ENCODE results near the gene GPS1. TPM values are rescaled to one million over a fixed set of nuclear protein-coding genes. Genes with fewer than 3 reads are reported as not detected.

GPS1 gene
- total and polyA plus RNA-seq, 2 donors from 2014 or later, result 99.3 to 149 TPM

DNA sequence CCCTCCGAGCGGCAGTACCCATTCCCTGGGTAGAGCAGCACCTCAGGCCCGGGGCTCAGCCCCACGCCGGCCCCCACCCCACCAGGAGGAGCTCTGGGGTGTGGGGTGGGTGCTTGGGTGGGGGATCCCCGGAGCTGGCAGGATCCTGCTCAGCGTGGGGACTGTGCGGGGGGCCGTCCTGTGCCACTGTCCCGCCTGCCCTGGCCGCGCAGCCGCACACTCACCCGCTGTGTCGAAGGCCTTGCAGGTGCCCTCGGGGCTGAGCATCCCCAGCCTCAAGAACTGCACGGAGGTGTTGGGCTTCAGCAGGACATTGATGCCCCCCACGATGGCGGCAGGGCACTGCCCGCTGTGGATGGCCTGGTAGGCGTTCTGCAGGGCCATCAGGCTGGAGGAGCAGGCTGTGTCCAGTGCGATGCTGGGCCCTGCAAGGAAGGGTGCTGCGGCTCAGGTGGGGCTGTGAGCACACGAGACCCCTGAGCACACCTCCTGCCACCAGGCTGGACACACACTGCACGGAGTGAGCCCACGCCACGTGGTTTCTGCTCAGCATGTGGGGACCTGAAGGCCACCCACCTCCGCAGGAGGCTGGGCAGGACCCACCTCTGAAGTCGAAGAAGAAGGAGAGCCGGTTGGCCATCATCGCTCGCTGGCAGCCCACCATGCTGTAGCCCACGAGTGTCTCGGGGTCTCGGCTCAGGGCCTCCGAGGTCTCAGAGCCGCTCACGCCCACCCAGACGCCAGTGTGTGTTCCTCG, 41.5 kb downstream of the GPS1 start:
- Histone ChIP-seq H3K4me1 (ENCODE audit: control insufficient read depth in 2 of 3, insufficient read depth in 2 of 3, low read depth in 1 of 3, low read length in 3 of 3) (peaks cover 0 to 8% (median 5%) of the 10 kb centered on the region in 3 donors), H3K36me3 (ENCODE audit: control insufficient read depth in 2 of 3, insufficient read depth in 3 of 3, low read length in 3 of 3) (peaks cover 0 to 14% (median 2%) of the 10 kb centered on the region in 3 donors), H3K27ac (ENCODE audit: low read depth in 2 of 2, low read length in 2 of 2) (no peak overlapping the region), H3K27me3 (ENCODE audit: control insufficient read depth, insufficient read depth, low read length) (no peaks in the 10 kb centered on the region), H3K9me3 (ENCODE audit: control insufficient read depth in 2 of 3, insufficient read depth in 1 of 3, low read length in 3 of 3) (no peaks in the 10 kb centered on the region), H3K4me3 (ENCODE audit: low read length in 3 of 3) (no peak overlapping the region), H3K9ac (ENCODE audit: low read length in 3 of 3) (no peak overlapping the region)
- intact Hi-C loops (cut with DNase I), result no loop called here
- DNase-seq (peak in 1 of 5 donors; percentile 71), FAIRE-seq (no peak)
- TF ChIP-seq, protein P1, sequence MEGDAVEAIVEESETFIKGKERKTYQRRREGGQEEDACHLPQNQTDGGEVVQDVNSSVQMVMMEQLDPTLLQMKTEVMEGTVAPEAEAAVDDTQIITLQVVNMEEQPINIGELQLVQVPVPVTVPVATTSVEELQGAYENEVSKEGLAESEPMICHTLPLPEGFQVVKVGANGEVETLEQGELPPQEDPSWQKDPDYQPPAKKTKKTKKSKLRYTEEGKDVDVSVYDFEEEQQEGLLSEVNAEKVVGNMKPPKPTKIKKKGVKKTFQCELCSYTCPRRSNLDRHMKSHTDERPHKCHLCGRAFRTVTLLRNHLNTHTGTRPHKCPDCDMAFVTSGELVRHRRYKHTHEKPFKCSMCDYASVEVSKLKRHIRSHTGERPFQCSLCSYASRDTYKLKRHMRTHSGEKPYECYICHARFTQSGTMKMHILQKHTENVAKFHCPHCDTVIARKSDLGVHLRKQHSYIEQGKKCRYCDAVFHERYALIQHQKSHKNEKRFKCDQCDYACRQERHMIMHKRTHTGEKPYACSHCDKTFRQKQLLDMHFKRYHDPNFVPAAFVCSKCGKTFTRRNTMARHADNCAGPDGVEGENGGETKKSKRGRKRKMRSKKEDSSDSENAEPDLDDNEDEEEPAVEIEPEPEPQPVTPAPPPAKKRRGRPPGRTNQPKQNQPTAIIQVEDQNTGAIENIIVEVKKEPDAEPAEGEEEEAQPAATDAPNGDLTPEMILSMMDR (IDR thresholded peaks at IDR 0.05; ENCODE audit: borderline replicate concordance, extremely low read depth, insufficient read depth), result no peak

DNA sequence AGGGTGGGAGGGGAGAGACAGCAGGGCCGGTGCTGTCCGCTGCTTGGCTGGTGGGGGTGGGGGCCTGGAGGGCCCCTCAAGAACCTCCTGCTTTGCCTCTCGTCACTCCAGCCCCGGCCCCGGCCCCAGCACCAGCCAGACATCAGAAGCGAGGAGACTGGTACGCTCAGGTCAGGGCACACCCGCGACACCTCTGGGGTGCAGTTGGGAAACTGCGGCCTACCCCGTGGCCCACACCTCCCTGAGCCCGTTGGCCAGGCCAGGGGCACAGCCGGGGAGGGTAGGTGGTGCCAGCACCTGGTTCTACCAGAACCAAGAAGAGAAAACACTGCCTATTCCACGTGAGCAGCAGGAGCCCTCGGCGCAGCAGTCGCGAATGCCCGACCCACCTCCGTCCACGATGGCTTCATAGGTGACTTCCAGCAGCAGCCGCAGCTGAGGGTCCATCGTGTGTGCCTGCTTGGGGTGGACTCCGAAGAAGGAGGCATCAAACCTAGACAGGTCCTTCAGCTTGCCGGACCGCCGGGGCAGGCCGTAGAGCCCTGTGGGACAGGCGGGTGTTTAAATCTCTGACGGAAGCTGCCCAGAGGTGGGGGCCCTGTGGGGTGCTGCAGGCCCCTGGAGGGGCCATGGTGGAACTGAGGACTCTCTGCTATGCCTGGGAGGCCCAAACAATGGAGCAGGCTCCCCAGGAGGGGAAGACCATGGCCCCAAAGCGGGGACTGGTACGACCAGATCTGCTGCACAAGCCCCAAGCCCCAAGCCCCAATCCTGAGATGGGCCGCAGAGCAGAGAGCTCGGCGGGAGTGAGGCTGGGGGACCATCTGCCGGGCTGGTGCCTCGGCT, 43.5 kb downstream of the GPS1 start:
- no peak for FAIRE-seq
- Histone ChIP-seq H3K27ac (ENCODE audit: low read depth in 2 of 2, low read length in 2 of 2) (no peak overlapping the region), H3K4me1 (ENCODE audit: control insufficient read depth in 2 of 3, insufficient read depth in 2 of 3, low read depth in 1 of 3, low read length in 3 of 3) (peaks cover 0 to 17% (median 12%) of the 10 kb centered on the region in 3 donors), H3K9ac (ENCODE audit: low read length in 3 of 3) (no peak overlapping the region), H3K4me3 (ENCODE audit: low read length in 3 of 3) (no peak overlapping the region), H3K27me3 (ENCODE audit: control insufficient read depth, insufficient read depth, low read length) (no peaks in the 10 kb centered on the region), H3K9me3 (ENCODE audit: control insufficient read depth in 2 of 3, insufficient read depth in 1 of 3, low read length in 3 of 3) (no peaks in the 10 kb centered on the region), H3K36me3 (ENCODE audit: control insufficient read depth in 2 of 3, insufficient read depth in 3 of 3, low read length in 3 of 3) (peaks cover 0 to 11% (median 2%) of the 10 kb centered on the region in 3 donors)
- TF ChIP-seq, protein P1 (IDR thresholded peaks at IDR 0.05; ENCODE audit: borderline replicate concordance, extremely low read depth, insufficient read depth), result no peak
- intact Hi-C loops (cut with DNase I), result no loop called here
- peak in 1 of 5 donors; percentile 73 for DNase-seq

DNA sequence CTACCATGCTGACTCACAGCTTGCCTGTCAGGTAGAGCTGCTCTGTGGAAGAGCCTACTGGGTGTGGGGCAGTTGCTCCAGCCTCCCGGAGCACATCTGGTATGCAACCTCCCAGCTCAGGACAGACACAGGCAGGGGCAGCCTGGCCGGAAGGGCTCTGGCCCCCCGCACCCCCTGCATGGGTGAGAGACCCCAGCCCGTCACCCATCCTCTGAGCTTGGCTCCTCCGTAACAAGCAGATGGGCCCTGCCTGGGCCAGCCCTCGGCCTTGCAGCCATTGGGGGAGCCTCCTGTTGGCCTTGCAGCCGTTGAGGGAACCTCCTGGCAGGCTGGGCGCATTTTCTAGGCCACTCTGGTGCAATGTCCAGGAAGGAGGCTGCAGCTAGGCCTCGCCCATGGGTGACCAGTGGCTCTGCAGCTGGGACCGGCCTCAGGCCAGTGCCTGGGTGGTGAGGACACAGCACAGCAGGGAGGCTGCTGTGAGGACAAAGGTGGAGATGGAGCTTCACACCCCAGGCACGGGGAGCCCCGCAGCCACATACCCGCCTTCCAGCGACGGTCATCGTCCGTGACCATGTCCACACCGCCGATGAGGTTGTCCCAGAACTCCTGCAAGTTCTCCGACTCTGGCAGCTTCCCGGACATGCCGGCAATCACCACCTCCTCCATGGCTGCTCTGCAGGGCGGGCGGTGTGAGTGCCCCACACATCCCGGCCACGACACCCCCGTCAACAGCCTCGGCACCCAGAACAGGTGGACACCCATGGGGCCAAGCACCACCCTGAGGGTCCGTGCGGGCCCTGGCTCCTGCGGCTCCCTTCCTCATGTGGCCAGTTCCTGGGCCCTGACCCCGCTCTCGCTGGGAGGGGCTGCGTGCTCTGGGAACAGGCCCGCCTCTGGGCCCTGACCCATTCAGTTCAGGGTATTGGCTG, 44.3 kb downstream of the GPS1 start:
- no peaks in the 10 kb centered on the region for H3K9me3 ChIP-seq (ENCODE audit: control insufficient read depth in 2 of 3, insufficient read depth in 1 of 3, low read length in 3 of 3)
- peaks cover 0 to 11% (median 2%) of the 10 kb centered on the region in 3 donors for H3K36me3 ChIP-seq (ENCODE audit: control insufficient read depth in 2 of 3, insufficient read depth in 3 of 3, low read length in 3 of 3)
- H3K4me3 ChIP-seq (ENCODE audit: low read length in 3 of 3), result no peak overlapping the region
- no peak overlapping the region for H3K27ac ChIP-seq (ENCODE audit: low read depth in 2 of 2, low read length in 2 of 2)
- peaks cover 0 to 21% (median 12%) of the 10 kb centered on the region in 3 donors for H3K4me1 ChIP-seq (ENCODE audit: control insufficient read depth in 2 of 3, insufficient read depth in 2 of 3, low read depth in 1 of 3, low read length in 3 of 3)
- intact Hi-C loops (cut with DNase I), result no loop called here
- no peak for FAIRE-seq
- TF ChIP-seq, protein P1 (IDR thresholded peaks at IDR 0.05; ENCODE audit: borderline replicate concordance, extremely low read depth, insufficient read depth), result no peak
- peak in 1 of 5 donors; percentile 79 for DNase-seq
- no peak overlapping the region for H3K9ac ChIP-seq (ENCODE audit: low read length in 3 of 3)
- H3K27me3 ChIP-seq (ENCODE audit: control insufficient read depth, insufficient read depth, low read length), result no peaks in the 10 kb centered on the region

All from kidney (tissue), 14 donors.